Epithelial cell of proximal tubule (primary cell): ENCODE measurements around the gene RBM20. TPM values are rescaled to one million over a fixed set of nuclear protein-coding genes. Genes with fewer than 3 reads are reported as not detected.

Experiments used
- DNase-seq: peaks from one replicate; pipeline ENCODE4 v3.0.0-alpha.2; 2011; ENCODE audit warnings: low read depth
- H3K4me3 ChIP-seq: 2 replicates; pipeline ENCODE4 v1.5.1; 2011; ENCODE audit warnings: low read depth, mild to moderate bottlenecking, low read length
- CTCF ChIP-seq: conservative IDR thresholded peaks from 2 replicates; pipeline ENCODE4 v1.5.1; 2012; ENCODE audit warnings: low read depth, mild to moderate bottlenecking, low read length
- total RNA-seq: library from RNA; depleted of rRNA; stranded (reverse); fragments of >200 nt; gene quantifications from 2 replicates; pipeline ENCODE4 v1.2.3, GENCODE V29; 2015

RBM20 gene
- total RNA-seq, 1 donor from 2014 or later = 0.46 TPM

- no peak for TF ChIP-seq CTCF
- DNase-seq = no peak
- no peak overlapping the region for H3K4me3 ChIP-seq
Measured at GRCh38 chr10:110793886-110794285, 149.8 kb downstream of the RBM20 start.

- no peak overlapping the region for H3K4me3 ChIP-seq
- TF ChIP-seq CTCF = no peak
- no peak for DNase-seq
Measured at GRCh38 chr10:110794808-110795207, 150.7 kb downstream of the RBM20 start.

GRCh38 chr10:110797416-110797815 lies 153.3 kb downstream of the RBM20 start:
- H3K4me3 ChIP-seq = no peak overlapping the region
- no peak for DNase-seq
- no peak for TF ChIP-seq CTCF

- no peak for TF ChIP-seq CTCF
Measured at GRCh38 chr10:110798340-110798739, 154.2 kb downstream of the RBM20 start.

GRCh38 chr10:110802090-110802489 lies 158.0 kb downstream of the RBM20 start:
- H3K4me3 ChIP-seq = peak overlapping the region; percentile 6
- DNase-seq = peak; percentile 65
- TF ChIP-seq CTCF = no peak

More at GRCh38 chr10:110798340-110798739, 154.2 kb downstream of the RBM20 start:
- H3K4me3 ChIP-seq = no peak overlapping the region
- no peak for DNase-seq

GRCh38 chr10:110802551-110803238 lies 158.6 kb downstream of the RBM20 start:
- DNase-seq = peak; percentile 88
- H3K4me3 ChIP-seq = peak overlapping the region; percentile 6
- no peak for TF ChIP-seq CTCF

- H3K4me3 ChIP-seq = no peak overlapping the region
- no peak for DNase-seq
- TF ChIP-seq CTCF = no peak
Measured at GRCh38 chr10:110803239-110803749, 159.2 kb downstream of the RBM20 start.
